Measurements from ENCODE around the gene FCHSD2. TPM values are rescaled to one million over a fixed set of nuclear protein-coding genes. Genes with fewer than 3 reads are reported as not detected.
A peak's percentile ranks its signal among the peaks of the same experiment; 100 is the strongest.

FCHSD2 gene
- total RNA-seq, 6 donors from 2014 or later, result 22.5 to 55.6 (median 42.7) TPM

- Histone ChIP-seq H3K36me3 (no peaks in the 10 kb centered on the region), H3K27me3 (no peaks in the 10 kb centered on the region), H3K4me1 (peaks cover 25 to 43% (median 36%) of the 10 kb centered on the region in 4 donors), H3K4me3 (no peak overlapping the region), H3K27ac (peak overlapping the region; percentile 32 to 79 (median 60)), H3K9me3 (no peaks in the 10 kb centered on the region)
- 42 to 48% methylated on average over 3 to 9 of the region's 9 CpGs for WGBS, 2 donors
- peak; percentile 54 to 58 for DNase-seq
- TF ChIP-seq POLR2A (IDR thresholded peaks at IDR 0.05) (no peak), POLR2AphosphoS5 (IDR thresholded peaks at IDR 0.05) (peak; percentile 64 to 65)
- peak; percentile 67 to 74 for ATAC-seq (ENCODE audit: low FRiP score in 2 of 2)
Observed at GRCh38 chr11:73157101-73158010, 15.2 kb upstream of the FCHSD2 start.

- ATAC-seq (ENCODE audit: low FRiP score in 2 of 2) (no peak), DNase-seq (no peak)
- 95 to 97% methylated on average over 2 of the region's 2 CpGs for WGBS, 2 donors
- H3K27ac ChIP-seq, result peak overlapping the region in 3 of 4 donors; percentile 32 to 79 (median 60)
- H3K36me3 ChIP-seq, result no peaks in the 10 kb centered on the region
- no peak overlapping the region for H3K4me3 ChIP-seq
- H3K4me1 ChIP-seq, result peaks cover 25 to 44% (median 36%) of the 10 kb centered on the region in 4 donors
- no peaks in the 10 kb centered on the region for H3K27me3 ChIP-seq
- no peaks in the 10 kb centered on the region for H3K9me3 ChIP-seq
- no peak for TF ChIP-seq CTCF (IDR thresholded peaks at IDR 0.05)
- no peak for TF ChIP-seq POLR2A (IDR thresholded peaks at IDR 0.05)
- no peak for TF ChIP-seq POLR2AphosphoS5 (IDR thresholded peaks at IDR 0.05)
- no peak for TF ChIP-seq EP300 (IDR thresholded peaks at IDR 0.05)
Observed at GRCh38 chr11:73156686-73157085, 14.6 kb upstream of the FCHSD2 start.

GRCh38 chr11:73156114-73156513 is 14.0 kb upstream of the FCHSD2 start:
- 67 to 71% methylated on average over 1 of the region's 1 CpG for WGBS, 2 donors
- Histone ChIP-seq H3K9me3 (no peaks in the 10 kb centered on the region), H3K4me3 (no peak overlapping the region), H3K36me3 (no peaks in the 10 kb centered on the region), H3K27me3 (no peaks in the 10 kb centered on the region), H3K27ac (peak overlapping the region in 1 of 4 donors; percentile 79), H3K4me1 (peaks cover 25 to 44% (median 36%) of the 10 kb centered on the region in 4 donors)
- DNase-seq (no peak), ATAC-seq (ENCODE audit: low FRiP score in 2 of 2) (no peak)
- no peak for TF ChIP-seq POLR2A (IDR thresholded peaks at IDR 0.05)
- no peak for TF ChIP-seq POLR2AphosphoS5 (IDR thresholded peaks at IDR 0.05)
- no peak for TF ChIP-seq EP300 (IDR thresholded peaks at IDR 0.05)
- TF ChIP-seq CTCF (IDR thresholded peaks at IDR 0.05), result no peak

- no peak for ATAC-seq (ENCODE audit: low FRiP score in 2 of 2)
- peaks cover 25 to 44% (median 36%) of the 10 kb centered on the region in 4 donors for H3K4me1 ChIP-seq
Observed at GRCh38 chr11:73155102-73155501, 13.0 kb upstream of the FCHSD2 start.

More at GRCh38 chr11:73155102-73155501, 13.0 kb upstream of the FCHSD2 start:
- no peak for TF ChIP-seq CTCF (IDR thresholded peaks at IDR 0.05)
- TF ChIP-seq POLR2A (IDR thresholded peaks at IDR 0.05), result no peak
- no peak for TF ChIP-seq POLR2AphosphoS5 (IDR thresholded peaks at IDR 0.05)
- TF ChIP-seq EP300 (IDR thresholded peaks at IDR 0.05), result no peak
- Histone ChIP-seq H3K4me3 (no peak overlapping the region), H3K9me3 (no peaks in the 10 kb centered on the region), H3K27me3 (no peaks in the 10 kb centered on the region), H3K27ac (no peak overlapping the region), H3K36me3 (no peaks in the 10 kb centered on the region)
- 93 to 94% methylated on average over 4 of the region's 4 CpGs for WGBS, 2 donors
- no peak for DNase-seq

Data from upper lobe of left lung (tissue), 6 donors.